HEK293T (cell line): Measurements from ENCODE around the gene APOC3.

Experiments used
- BHLHE40 ChIP-seq: fragments of 450-650 bp; IDR thresholded peaks from 2 replicates; pipeline ENCODE4 v1.6.1; 2016; ENCODE audit warnings: mild to moderate bottlenecking, moderate library complexity, borderline replicate concordance
- CTBP1 ChIP-seq: fragments of 450-650 bp; IDR thresholded peaks from 2 replicates; pipeline ENCODE4 v1.6.1; 2016; ENCODE audit warnings: borderline replicate concordance
- FOXM1 ChIP-seq: fragments of 450-650 bp; IDR thresholded peaks from 2 replicates; pipeline ENCODE4 v1.6.1; 2017; ENCODE audit warnings: mild to moderate bottlenecking, borderline replicate concordance
- NFRKB ChIP-seq: fragments of 450-650 bp; IDR thresholded peaks from 2 replicates; pipeline ENCODE4 v1.6.1; 2016; ENCODE audit warnings: mild to moderate bottlenecking, moderate library complexity
- SP1 ChIP-seq: fragments of 450-650 bp; IDR thresholded peaks from 2 replicates; pipeline ENCODE4 v1.6.1; 2017
- TARDBP ChIP-seq: fragments of 450-650 bp; IDR thresholded peaks from 2 replicates; pipeline ENCODE4 v1.6.1; 2016
- ZNF384 ChIP-seq: fragments of 450-650 bp; IDR thresholded peaks from 2 replicates; pipeline ENCODE4 v1.6.1; 2016

GRCh38 chr11:116822575-116822974 lies 7.1 kb upstream of the APOC3 start:
- TF ChIP-seq ZNF384: no peak
- no peak for TF ChIP-seq FOXM1
- no peak for TF ChIP-seq BHLHE40
- no peak for TF ChIP-seq TARDBP
- no peak for TF ChIP-seq NFRKB
- TF ChIP-seq SP1: no peak
- no peak for TF ChIP-seq CTBP1
